ENCODE measurements around the gene SNPH. TPM values are rescaled to one million over a fixed set of nuclear protein-coding genes. Genes with fewer than 3 reads are reported as not detected.

SNPH gene
- total RNA-seq, 1 donor from 2014 or later = 0.43 TPM

GRCh38 chr20:1327827-1328679 is 62.0 kb downstream of the SNPH start:
- no peak overlapping the region for H3K27ac Mint-ChIP-seq
- Histone ChIP-seq H3K27ac (no peak overlapping the region), H3K36me3 (no peaks in the 10 kb centered on the region), H3K9ac (peak overlapping the region; percentile 12), H3K4me1 (peaks cover 4% of the 10 kb centered on the region), H3K4me3 (no peak overlapping the region), H3K27me3 (no peaks in the 10 kb centered on the region), H3K4me2 (no peak overlapping the region), H2AFZ (replicated peaks) (no peak overlapping the region), H3F3A (ENCODE audit: low read depth) (no peaks in the 10 kb centered on the region), H4K20me1 (ENCODE audit: low read depth) (peaks cover 54% of the 10 kb centered on the region), H3K79me2 (ENCODE audit: low read depth) (peaks cover 73% of the 10 kb centered on the region), H3K9me3 (ENCODE audit: low read depth) (no peaks in the 10 kb centered on the region)
- DNase-seq (ENCODE audit: low spot score) = no peak
- no peaks in the 10 kb centered on the region for H3K27me3 Mint-ChIP-seq (ENCODE audit: insufficient read depth, low read depth)
- H3K4me3 Mint-ChIP-seq = no peak overlapping the region
- TF ChIP-seq EZH2 (IDR thresholded peaks at IDR 0.05) (no peak), CTCF (IDR thresholded peaks at IDR 0.05) (no peak), EZH2phosphoT487 (IDR thresholded peaks at IDR 0.05) (no peak)
- peaks cover 8% of the 10 kb centered on the region for H3K36me3 Mint-ChIP-seq
- peaks cover 16% of the 10 kb centered on the region for H3K4me1 Mint-ChIP-seq
- no peaks in the 10 kb centered on the region for H3K9me3 Mint-ChIP-seq

- Mint-ChIP-seq H3K9me3 (no peaks in the 10 kb centered on the region), H3K36me3 (peaks cover 11% of the 10 kb centered on the region), H3K4me3 (no peak within 1 kb of the TSS), H3K27me3 (ENCODE audit: insufficient read depth, low read depth) (no peaks in the 10 kb centered on the region), H3K27ac (no peak within 1 kb of the TSS), H3K4me1 (peaks cover 16% of the 10 kb centered on the region)
- peak within 1 kb of the TSS; percentile 12 for H3K9ac ChIP-seq
- H3K4me3 ChIP-seq = no peak within 1 kb of the TSS
- H3K4me1 ChIP-seq = peaks cover 4% of the 10 kb centered on the region
- H3K4me2 ChIP-seq = no peak within 1 kb of the TSS
- H3F3A ChIP-seq (ENCODE audit: low read depth) = no peaks in the 10 kb centered on the region
- H3K36me3 ChIP-seq = no peaks in the 10 kb centered on the region
- no peak within 1 kb of the TSS for H2AFZ ChIP-seq (replicated peaks)
- H3K79me2 ChIP-seq (ENCODE audit: low read depth) = peaks cover 73% of the 10 kb centered on the region
- H3K9me3 ChIP-seq (ENCODE audit: low read depth) = no peaks in the 10 kb centered on the region
- peaks cover 54% of the 10 kb centered on the region for H4K20me1 ChIP-seq (ENCODE audit: low read depth)
- no peak within 1 kb of the TSS for H3K27ac ChIP-seq
- no peak for DNase-seq (ENCODE audit: low spot score)
- TF ChIP-seq EZH2phosphoT487 (IDR thresholded peaks at IDR 0.05) = no peak
- no peak for TF ChIP-seq EZH2 (IDR thresholded peaks at IDR 0.05)
- no peak for TF ChIP-seq CTCF (IDR thresholded peaks at IDR 0.05)
- no peaks in the 10 kb centered on the region for H3K27me3 ChIP-seq
Observed at GRCh38 chr20:1328680-1329330, 62.7 kb downstream of the SNPH start, which contains the start of gene SDCBP2. TSS of gene SDCBP2 (minus strand) at chr20:1329139. CDS start at chr20:1320416, 8,723 bp downstream.

- Histone ChIP-seq H2AFZ (replicated peaks) (no peak overlapping the region), H3K4me1 (peaks cover 4% of the 10 kb centered on the region), H3K79me2 (ENCODE audit: low read depth) (peaks cover 72% of the 10 kb centered on the region), H3K27me3 (no peaks in the 10 kb centered on the region), H3K4me2 (no peak overlapping the region), H3K9ac (no peak overlapping the region), H3K9me3 (ENCODE audit: low read depth) (no peaks in the 10 kb centered on the region), H3K36me3 (no peaks in the 10 kb centered on the region), H3K4me3 (no peak overlapping the region), H3K27ac (no peak overlapping the region), H3F3A (ENCODE audit: low read depth) (no peaks in the 10 kb centered on the region), H4K20me1 (ENCODE audit: low read depth) (peaks cover 65% of the 10 kb centered on the region)
- Mint-ChIP-seq H3K4me1 (peaks cover 13% of the 10 kb centered on the region), H3K4me3 (no peak overlapping the region), H3K27ac (no peak overlapping the region), H3K9me3 (no peaks in the 10 kb centered on the region), H3K36me3 (peaks cover 13% of the 10 kb centered on the region), H3K27me3 (ENCODE audit: insufficient read depth, low read depth) (no peaks in the 10 kb centered on the region)
- no peak for TF ChIP-seq EZH2 (IDR thresholded peaks at IDR 0.05)
- TF ChIP-seq EZH2phosphoT487 (IDR thresholded peaks at IDR 0.05) = no peak
- TF ChIP-seq CTCF (IDR thresholded peaks at IDR 0.05) = no peak
- DNase-seq (ENCODE audit: low spot score) = no peak
Observed at GRCh38 chr20:1330075-1330830, 64.2 kb downstream of the SNPH start.

All from neural progenitor cell (in vitro differentiated cells).